ENCODE measurements around the gene CCND2. TPM values are rescaled to one million over a fixed set of nuclear protein-coding genes. Genes with fewer than 3 reads are reported as not detected.

Gene CCND2
- total and polyA plus RNA-seq, 2 of the 8 experiments (the other 6 are each of a cell fraction or from before 2014, with no cell fraction given), result 41.7 to 223 TPM

GRCh38 chr12:4277857-4278256 lies 4.3 kb downstream of the CCND2 start:
- Histone ChIP-seq H3K4ac (replicated peaks; ENCODE audit: insufficient read length, low read depth, low read length) (no peak overlapping the region), H3K9ac (replicated peaks in 1 of 4; ENCODE audit: extremely low read depth in 1 of 4, low read depth in 3 of 4, low read length in 3 of 4) (no peak overlapping the region), H4K5ac (ENCODE audit: insufficient read length, low read depth, low read length) (no peak overlapping the region), H3K4me3 (ENCODE audit: extremely low read depth in 1 of 4, insufficient read depth in 2 of 4, low read depth in 3 of 4, low read length in 4 of 4) (no peak overlapping the region; a peak in 1 of 8 replicates), H4K20me1 (replicated peaks in 1 of 2; ENCODE audit: control insufficient read depth in 1 of 2, insufficient read depth in 2 of 2, low read length in 2 of 2) (peaks cover 18 to 41% of the 10 kb centered on the region in 2 experiments), H2BK12ac (ENCODE audit: low read depth, low read length) (no peak overlapping the region), H4K8ac (ENCODE audit: extremely low read depth, insufficient read depth, low read length) (peak overlapping the region; percentile 51; the same call in 1 of the 2 replicates), H2BK120ac (replicated peaks; ENCODE audit: low read depth, low read length) (no peak overlapping the region), H3K9me3 (ENCODE audit: insufficient read depth in 2 of 2, low read depth in 1 of 2, low read length in 1 of 2) (no peaks in the 10 kb centered on the region), H3K23me2 (ENCODE audit: low read depth, low read length) (peaks cover 10% of the 10 kb centered on the region; the same call in 1 of the 2 replicates), H3K79me1 (ENCODE audit: low read depth, low read length) (peaks cover 15% of the 10 kb centered on the region; the same call in 1 of the 2 replicates), H3K36me3 (ENCODE audit: control insufficient read depth in 2 of 4, insufficient read depth in 4 of 4, low read length in 3 of 4) (peaks cover 41 to 68% (median 58%) of the 10 kb centered on the region in 4 experiments), H2AFZ (ENCODE audit: low read length) (no peak overlapping the region), H3K18ac (ENCODE audit: extremely low read depth, low read length) (no peak overlapping the region), H3K27ac (ENCODE audit: low read depth, low read length) (no peak overlapping the region), H4K91ac (replicated peaks; ENCODE audit: insufficient read length, low read length) (no peak overlapping the region), H3K14ac (ENCODE audit: insufficient read length) (no peak overlapping the region), H3K4me1 (replicated peaks in 1 of 4; ENCODE audit: control insufficient read depth in 3 of 4, insufficient read depth in 4 of 4, low read length in 3 of 4) (peaks cover 1 to 23% (median 12%) of the 10 kb centered on the region in 4 experiments), H2BK15ac (ENCODE audit: low read length) (no peak overlapping the region), H3K4me2 (ENCODE audit: insufficient read depth in 1 of 2, low read depth in 2 of 2, low read length in 2 of 2) (no peak overlapping the region; a peak in 1 of 4 replicates), H3K23ac (ENCODE audit: insufficient read length) (no peak overlapping the region), H3K27me3 (replicated peaks in 1 of 4; ENCODE audit: control insufficient read depth in 3 of 4, extremely low read depth in 1 of 4, insufficient read depth in 3 of 4, low read length in 3 of 4) (peaks cover 0 to 4% (median 3%) of the 10 kb centered on the region in 4 experiments; a peak in 5 of 7 replicates), H3K79me2 (ENCODE audit: control insufficient read depth in 1 of 2, insufficient read depth in 2 of 2, low read length in 2 of 2) (peaks cover 7 to 89% of the 10 kb centered on the region in 2 experiments; a peak in 3 of 4 replicates), H2BK5ac (ENCODE audit: low read depth, low read length) (no peak overlapping the region; the same call in 1 of the 2 replicates), H2BK20ac (ENCODE audit: low read length) (no peak overlapping the region), H2AK5ac (ENCODE audit: low read depth, low read length) (no peak overlapping the region), H3K56ac (replicated peaks; ENCODE audit: insufficient read length, low read depth, low read length) (no peak overlapping the region)
- ChIA-PET CTCF (ENCODE audit: partially characterized antibody) (interaction anchor here (0.8 to 6.7 kb wide), 44 partner anchors 8 to 964 kb away, joined by 3 to 52 read pairs (median 4); no protein-coding TSS in a partner anchor), POLR2A (ENCODE audit: partially characterized antibody) (interaction anchor here (0.8 to 29.3 kb wide), 15 partner anchors 10 to 250 kb away, joined by 3 to 531 read pairs (median 5); no protein-coding TSS in a partner anchor)
- TF ChIP-seq FOSL1 (IDR thresholded peaks at IDR 0.05; ENCODE audit: insufficient read depth, low read depth, low read length), result no peak
- peak in 1 of 2 experiments; percentile 8; a peak in 1 of 3 replicates for TF ChIP-seq POLR2A (IDR thresholded peaks at IDR 0.05; ENCODE audit: control extremely low read depth in 1 of 2, low read depth in 2 of 2, low read length in 2 of 2)
- DNase-seq (ENCODE audit: low read depth in 1 of 2, low spot score in 2 of 2) (no peak), FAIRE-seq (no peak)
- WGBS, 2 experiments (ENCODE audit: extremely low coverage in 1 of 2, insufficient coverage in 1 of 2, insufficient read length in 1 of 2, insufficient replicate concordance in 2 of 2, low coverage in 1 of 2, low lambda C conversion rate in 2 of 2, missing lambda C conversion rate in 1 of 2), result 86% methylated on average over 3 of the region's 3 CpGs; no CpG with 5 or more reads in 1 of the 2 experiments
